Measurements from ENCODE around the gene PDE10A.
"Not testable (repeated sequence)": the region's sequence is repeated elsewhere in the genome, so short reads cannot be mapped to it uniquely, and the experiment has no call there.

Gene PDE10A

DNA sequence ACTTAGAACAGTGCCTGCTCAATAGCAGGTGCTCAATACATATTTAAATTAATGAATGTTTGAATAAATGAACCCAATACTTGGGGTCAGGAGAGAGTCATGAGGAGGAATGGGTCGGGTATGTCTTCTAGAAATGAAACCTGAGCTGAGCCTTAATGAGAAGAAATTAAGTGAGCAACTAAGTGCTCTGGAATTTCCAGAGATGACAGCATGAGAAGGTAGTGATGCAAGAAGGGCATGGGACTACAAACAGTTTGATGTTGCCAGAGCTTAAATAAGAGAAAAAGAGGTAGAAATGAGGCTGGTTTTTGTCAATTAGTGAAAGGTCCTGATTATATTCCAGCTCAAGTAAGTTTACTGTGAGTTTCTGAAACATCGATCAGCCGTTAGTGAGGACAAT is 82.9 kb downstream of the PDE10A start:
- no peak for DNase-seq

- no peak for DNase-seq
Measured at GRCh38 chr6:165579151-165579550, 83.9 kb downstream of the PDE10A start.

DNA sequence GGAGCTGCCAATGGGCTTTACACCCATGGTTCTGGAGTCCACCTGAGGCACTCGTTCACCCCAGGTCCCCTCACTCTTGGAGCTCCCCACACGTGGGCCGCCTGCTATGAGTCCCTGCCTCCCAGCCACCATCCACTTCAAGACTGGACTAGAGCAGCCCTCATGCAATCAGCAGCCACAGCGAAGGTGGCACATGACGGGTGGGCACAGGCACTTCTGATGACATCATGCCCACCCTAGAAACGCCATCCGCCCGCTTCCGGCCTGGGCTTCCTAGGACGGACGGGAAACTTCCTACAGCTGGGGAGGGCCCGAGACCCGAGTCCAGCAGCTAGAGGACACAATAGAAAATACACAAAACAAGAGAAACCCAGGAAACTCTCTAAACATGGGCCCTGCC is 85.5 kb downstream of the PDE10A start:
- no peak for DNase-seq

DNA sequence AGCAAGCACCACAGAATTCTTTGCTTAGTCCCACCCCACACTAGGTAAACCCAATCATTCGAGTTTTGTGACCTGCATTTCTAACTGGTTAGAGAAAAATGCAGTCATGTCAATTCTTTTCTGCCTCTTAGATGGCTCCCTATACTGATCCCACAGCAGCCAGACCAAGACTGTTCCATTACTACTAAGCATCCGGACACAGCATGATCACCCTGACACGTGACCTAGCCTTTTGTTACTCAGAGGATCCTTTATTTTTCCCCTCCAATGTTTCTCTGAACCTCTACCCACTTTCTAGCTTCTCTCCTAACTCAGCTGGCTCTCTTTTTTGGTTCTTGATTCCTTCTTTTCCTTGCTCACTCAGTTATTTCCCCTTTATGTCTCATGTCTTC is 87.9 kb downstream of the PDE10A start:
- no peak for DNase-seq

DNA sequence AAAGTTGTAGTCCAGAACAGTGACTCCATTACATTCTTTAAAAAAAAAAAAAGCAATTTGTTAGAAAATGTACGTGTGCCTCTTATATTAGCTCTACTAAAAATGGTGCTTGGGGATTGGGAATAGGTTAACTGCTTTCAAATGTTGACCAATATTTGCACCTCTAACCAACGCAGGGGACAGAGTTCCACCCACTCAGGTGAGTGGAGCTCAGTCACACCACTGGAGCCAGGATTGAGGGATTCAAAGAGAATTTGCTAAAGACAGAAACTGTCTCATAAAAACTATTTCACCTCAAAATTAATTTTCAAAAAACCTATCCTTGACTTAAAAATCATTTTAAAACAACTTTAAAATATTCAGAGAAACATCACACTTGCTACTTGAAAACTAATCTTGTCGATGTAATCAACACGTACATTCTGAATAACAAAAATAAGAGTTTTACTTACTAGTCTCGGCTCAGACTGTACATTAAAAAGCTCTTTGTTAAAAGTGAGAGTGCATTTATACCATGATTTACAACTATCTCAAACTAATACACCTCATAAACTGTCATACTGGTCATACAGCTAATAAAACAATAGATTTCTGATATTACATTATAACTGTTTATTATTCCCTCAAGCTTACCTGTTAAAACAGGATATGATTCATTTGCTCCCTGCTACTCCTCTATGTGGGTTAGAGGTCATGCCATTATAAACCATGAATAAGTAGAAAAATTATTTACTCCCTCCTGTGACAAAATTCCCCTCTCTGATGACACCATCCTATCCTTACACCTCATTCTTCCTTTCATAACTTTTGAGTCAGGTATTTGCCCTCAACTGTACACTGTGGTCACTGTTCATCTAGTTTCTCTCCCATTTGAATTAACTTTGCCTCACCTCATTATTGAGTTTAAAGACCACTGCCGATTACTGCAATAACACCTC is 88.6 kb downstream of the PDE10A start:
- DNase-seq = no peak

DNA sequence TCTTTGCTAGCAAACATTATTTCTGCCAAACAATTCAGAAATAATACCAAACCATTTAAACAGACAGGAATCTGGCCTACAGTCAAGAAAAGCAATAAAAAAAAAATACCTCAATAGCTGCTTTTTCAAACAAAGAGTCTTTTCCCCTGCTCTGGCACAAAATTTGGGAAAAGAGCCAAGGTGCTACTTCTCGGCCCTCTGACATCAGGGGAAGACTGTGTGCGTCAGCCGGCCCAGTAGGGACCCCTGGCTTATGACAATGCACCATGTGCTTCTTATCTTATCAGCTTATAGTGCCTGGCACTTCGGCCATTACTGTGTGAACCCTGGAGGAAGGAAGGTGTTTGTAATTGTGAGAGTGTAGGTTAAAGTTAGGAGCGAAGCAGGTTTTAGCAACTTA is 89.4 kb downstream of the PDE10A start:
- no peak for DNase-seq

DNA sequence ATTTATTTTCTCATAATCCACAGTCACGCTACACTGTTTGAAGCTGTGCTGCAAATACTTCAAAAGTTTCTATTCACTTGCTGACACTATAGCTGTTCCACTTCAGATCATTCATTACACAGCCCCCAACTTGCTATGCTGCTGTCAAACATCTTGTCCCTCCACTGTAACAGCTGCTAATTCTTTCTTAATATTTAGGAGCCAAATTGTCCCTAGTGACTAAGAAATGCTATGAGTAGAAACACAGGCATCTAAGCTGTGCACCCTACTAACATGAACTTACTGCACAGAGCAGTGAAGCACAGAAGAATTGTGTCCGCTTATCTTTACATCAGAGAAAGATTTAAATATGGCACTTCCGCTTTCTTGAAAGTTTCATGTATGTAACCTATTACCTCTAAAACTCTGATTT is 91.3 kb downstream of the PDE10A start:
- DNase-seq = no peak

GRCh38 chr6:165571068-165571682 is 91.9 kb downstream of the PDE10A start:
- no peak for DNase-seq

DNA sequence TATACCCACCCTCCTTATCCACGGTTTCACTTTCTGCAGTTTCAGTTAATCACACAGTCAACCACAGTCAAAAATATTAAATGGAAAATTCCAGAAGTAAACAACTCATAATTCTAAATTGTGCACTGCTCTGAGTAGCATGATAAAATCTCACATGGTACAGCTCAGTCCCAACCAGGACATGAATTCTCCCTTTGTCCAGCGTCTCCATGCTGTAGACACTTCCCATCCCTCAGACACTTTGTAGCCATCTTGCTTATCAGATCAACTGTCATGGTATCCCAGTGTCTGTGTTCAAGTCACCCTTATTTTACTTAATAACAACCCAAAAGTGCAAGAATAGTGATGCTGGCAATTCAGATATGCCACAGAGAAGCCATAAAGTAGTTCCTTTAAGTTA is 94.7 kb downstream of the PDE10A start:
- DNase-seq = no peak

DNA sequence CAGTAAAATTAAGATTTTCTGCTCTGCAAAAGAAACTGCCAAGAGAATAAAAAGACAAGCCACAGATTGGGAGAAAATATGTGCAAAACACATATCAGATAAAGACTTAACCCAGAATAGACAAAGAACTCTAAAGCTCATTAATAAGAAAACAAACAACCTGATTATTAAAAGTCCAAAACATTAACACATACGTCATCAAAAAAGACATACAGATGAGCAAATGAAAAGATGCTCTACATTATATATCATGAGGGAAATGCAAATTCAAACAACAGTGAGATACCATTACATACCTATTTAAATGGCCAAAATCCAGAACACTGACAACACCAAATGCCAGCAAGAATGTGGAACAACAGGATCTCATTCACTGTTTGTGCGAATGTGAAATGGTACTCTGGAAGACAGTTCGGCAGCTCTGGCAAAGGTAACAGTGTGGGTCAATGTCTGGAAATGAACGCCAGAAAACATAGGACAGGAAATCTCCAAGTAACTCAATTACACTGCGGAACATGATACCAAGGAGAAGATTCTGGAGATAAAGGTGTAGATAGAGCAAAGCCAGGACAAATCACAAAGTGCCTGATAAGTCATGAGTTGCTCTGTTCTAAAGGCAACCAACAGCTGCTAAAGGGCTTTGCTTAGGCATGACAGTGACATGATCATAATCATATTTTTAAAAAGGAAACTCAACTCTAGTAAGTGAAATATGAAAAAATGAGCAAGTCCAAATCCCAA is 96.8 kb downstream of the PDE10A start:
- DNase-seq = no peak

DNA sequence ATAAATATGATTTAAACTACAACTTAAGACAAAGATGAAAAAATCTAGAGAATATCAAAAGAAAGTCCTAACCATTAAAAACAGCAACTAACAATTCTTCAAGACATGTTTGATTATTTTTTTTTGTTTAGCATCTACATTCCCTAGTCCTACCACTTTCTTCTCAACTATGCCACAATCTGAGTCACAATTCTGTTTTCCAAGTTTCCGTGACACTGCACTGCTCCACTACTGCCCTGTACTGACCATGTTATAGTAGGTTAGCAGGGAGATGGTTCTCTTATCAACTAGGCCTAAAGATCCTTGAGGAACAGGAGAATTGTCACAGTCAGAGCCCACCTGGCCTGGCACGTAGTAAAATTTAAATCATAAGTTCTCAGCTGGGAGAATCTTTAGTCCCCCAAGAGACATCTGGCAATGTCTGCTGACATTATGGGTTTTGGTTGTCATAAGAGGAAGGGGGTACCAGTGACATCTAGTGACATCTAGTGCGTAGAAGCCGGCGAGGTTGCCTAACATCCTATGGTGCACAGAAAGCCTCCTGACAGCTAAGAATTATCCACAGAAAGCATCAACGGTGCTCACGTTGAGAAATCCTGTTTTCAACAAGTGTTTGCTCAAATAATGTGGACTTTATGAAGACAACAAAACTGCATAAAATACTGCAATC is 100.5 kb downstream of the PDE10A start:
- no peak for DNase-seq

- no peak for DNase-seq
Measured at GRCh38 chr6:165559632-165560031, 103.4 kb downstream of the PDE10A start.

GRCh38 chr6:165558097-165558496 is 104.9 kb downstream of the PDE10A start:
- not testable (repeated sequence) for DNase-seq

DNA sequence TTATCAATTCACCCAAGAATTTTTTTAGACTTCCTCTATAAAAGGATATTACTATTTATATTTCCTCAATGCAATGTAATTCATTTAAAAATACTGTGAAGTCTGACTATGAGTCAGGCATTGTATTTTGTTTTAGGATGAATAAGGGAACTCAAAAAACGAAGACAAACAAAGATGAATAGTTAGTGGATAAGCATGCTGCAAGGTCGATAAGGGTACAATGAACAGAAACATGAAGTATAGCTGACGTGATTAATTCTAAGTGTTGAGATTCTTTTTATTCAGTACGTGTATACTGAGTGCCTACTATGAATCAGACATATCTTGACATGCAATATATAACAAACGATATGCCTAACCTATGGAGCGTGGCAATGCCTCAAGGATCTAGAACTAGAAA is 105.4 kb downstream of the PDE10A start:
- no peak for DNase-seq

- DNase-seq = peak; percentile 54
Measured at GRCh38 chr6:165556116-165556843, 106.8 kb downstream of the PDE10A start.

GRCh38 chr6:165554644-165555043 is 108.4 kb downstream of the PDE10A start:
- DNase-seq = not testable (repeated sequence)

- no peak for DNase-seq
Measured at GRCh38 chr6:165552248-165552736, 110.7 kb downstream of the PDE10A start.

- no peak for DNase-seq
Measured at GRCh38 chr6:165551828-165552227, 111.2 kb downstream of the PDE10A start.

DNA sequence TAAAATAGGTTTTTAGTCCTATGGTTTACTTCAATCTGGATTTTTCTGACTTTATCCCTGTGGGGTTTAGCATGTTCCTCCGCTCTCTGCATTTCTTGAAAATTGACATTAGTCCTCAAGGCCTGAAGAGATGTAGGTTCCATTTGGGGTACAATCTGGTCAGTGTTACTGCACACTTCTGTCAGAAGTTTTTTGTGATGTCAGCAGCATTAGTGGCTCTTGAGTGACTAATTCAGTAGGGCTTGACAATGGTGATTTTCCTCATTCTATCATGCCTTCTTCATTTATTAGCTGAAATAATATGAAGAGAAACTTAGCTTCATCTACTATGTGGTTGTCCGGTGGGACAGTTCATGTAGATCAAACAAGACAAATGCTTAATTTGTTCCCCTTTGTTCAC is 114.6 kb downstream of the PDE10A start:
- no peak for DNase-seq

GRCh38 chr6:165545806-165546205 is 117.2 kb downstream of the PDE10A start:
- DNase-seq = no peak

GRCh38 chr6:165543781-165544180 is 119.3 kb downstream of the PDE10A start:
- DNase-seq = no peak

DNA sequence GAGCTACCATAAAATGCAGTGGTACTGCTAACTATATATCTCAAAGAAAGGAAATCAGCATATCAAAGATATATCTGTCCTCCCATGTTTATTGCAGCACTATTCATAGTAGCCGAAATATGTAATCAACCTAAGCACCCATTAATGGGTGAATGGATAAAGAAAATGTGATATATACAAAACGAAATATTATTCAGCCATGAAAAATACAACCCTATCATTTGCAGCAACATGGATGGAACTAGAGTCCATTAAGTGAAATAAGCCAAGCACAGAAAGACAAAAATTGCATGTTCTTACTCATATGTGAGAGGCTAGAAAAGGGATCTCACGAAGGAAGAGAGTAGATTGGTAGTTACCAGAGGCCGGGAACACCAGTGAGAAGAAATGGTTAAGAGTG is 126.1 kb downstream of the PDE10A start:
- DNase-seq = no peak
